Progenitor cell of endocrine pancreas (in vitro differentiated cells): ENCODE measurements around the gene LAMB4. TPM values are rescaled to one million over a fixed set of nuclear protein-coding genes. Genes with fewer than 3 reads are reported as not detected.

Source experiments
- DNase-seq: peaks from one replicate; pipeline ENCODE4 v3.0.0; 2021; ENCODE audit warnings: low spot score; ENCODE audit not compliant: unreplicated experiment
- H3K27ac Mint-ChIP-seq: 2 replicates; pipeline ENCODE4 v1.8.0; 2021; ENCODE audit warnings: mild to moderate bottlenecking, moderate library complexity, mixed read lengths
- H3K27me3 Mint-ChIP-seq: 2 replicates; pipeline ENCODE4 v1.8.0; 2021; ENCODE audit warnings: mixed read lengths
- H3K36me3 Mint-ChIP-seq: 2 replicates; pipeline ENCODE4 v1.8.0; 2022; ENCODE audit warnings: mixed read lengths; ENCODE audit not compliant: insufficient read depth
- H3K4me1 Mint-ChIP-seq: 2 replicates; pipeline ENCODE4 v1.8.0; 2021; ENCODE audit warnings: low read depth, mixed read lengths
- H3K4me3 Mint-ChIP-seq: 2 replicates; pipeline ENCODE4 v1.8.0; 2021; ENCODE audit warnings: low read depth, mild to moderate bottlenecking, moderate library complexity, mixed read lengths
- H3K9me3 Mint-ChIP-seq: 2 replicates; pipeline ENCODE4 v1.8.0; 2021; ENCODE audit warnings: low read depth, mixed read lengths
- CTCF ChIP-seq: fragments of 200-600 bp; sonication (generic); IDR thresholded peaks from one replicate; pipeline ENCODE4 v1.5.0; 2021; ENCODE audit warnings: antibody characterized with exemption, mild to moderate bottlenecking; ENCODE audit not compliant: unreplicated experiment
- total RNA-seq: library from RNA; stranded (reverse); gene quantifications from 2 replicates; pipeline ENCODE4 v1.2.1, GENCODE V29; 2021

LAMB4 gene
- total RNA-seq, 1 donor from 2014 or later, result 0.12 TPM

- Mint-ChIP-seq H3K4me1 (peaks cover 13% of the 10 kb centered on the region), H3K27me3 (no peaks in the 10 kb centered on the region), H3K27ac (no peak overlapping the region), H3K36me3 (no peaks in the 10 kb centered on the region), H3K4me3 (no peak overlapping the region), H3K9me3 (no peaks in the 10 kb centered on the region)
- no peak for DNase-seq
- no peak for TF ChIP-seq CTCF
Measured at GRCh38 chr7:108020585-108020984, 109.6 kb downstream of the LAMB4 start.

GRCh38 chr7:108018668-108019067, 111.5 kb downstream of the LAMB4 start:
- DNase-seq, result no peak
- no peaks in the 10 kb centered on the region for H3K36me3 Mint-ChIP-seq
- H3K4me1 Mint-ChIP-seq, result peaks cover 25% of the 10 kb centered on the region
- H3K27me3 Mint-ChIP-seq, result no peaks in the 10 kb centered on the region
- H3K4me3 Mint-ChIP-seq, result no peak overlapping the region
- TF ChIP-seq CTCF, result no peak
- no peak overlapping the region for H3K27ac Mint-ChIP-seq
- H3K9me3 Mint-ChIP-seq, result no peaks in the 10 kb centered on the region

- Mint-ChIP-seq H3K4me1 (peaks cover 27% of the 10 kb centered on the region), H3K27ac (no peak overlapping the region), H3K4me3 (no peak overlapping the region), H3K27me3 (no peaks in the 10 kb centered on the region), H3K9me3 (no peaks in the 10 kb centered on the region), H3K36me3 (no peaks in the 10 kb centered on the region)
- no peak for TF ChIP-seq CTCF
- no peak for DNase-seq
Measured at GRCh38 chr7:108017776-108018151, 112.4 kb downstream of the LAMB4 start.

- H3K36me3 Mint-ChIP-seq, result no peaks in the 10 kb centered on the region
- H3K4me1 Mint-ChIP-seq, result peaks cover 34% of the 10 kb centered on the region
- no peak for DNase-seq
- H3K27ac Mint-ChIP-seq, result no peak overlapping the region
- no peaks in the 10 kb centered on the region for H3K27me3 Mint-ChIP-seq
- H3K9me3 Mint-ChIP-seq, result no peaks in the 10 kb centered on the region
- TF ChIP-seq CTCF, result peak; percentile 44
- H3K4me3 Mint-ChIP-seq, result no peak overlapping the region
Measured at GRCh38 chr7:108016841-108017775, 113.1 kb downstream of the LAMB4 start.

GRCh38 chr7:108015740-108016139, 114.4 kb downstream of the LAMB4 start:
- Mint-ChIP-seq H3K27ac (no peak overlapping the region), H3K9me3 (no peaks in the 10 kb centered on the region), H3K36me3 (no peaks in the 10 kb centered on the region)

More at GRCh38 chr7:108015740-108016139, 114.4 kb downstream of the LAMB4 start:
- peaks cover 37% of the 10 kb centered on the region for H3K4me1 Mint-ChIP-seq
- H3K4me3 Mint-ChIP-seq, result no peak overlapping the region
- no peaks in the 10 kb centered on the region for H3K27me3 Mint-ChIP-seq
- TF ChIP-seq CTCF, result no peak
- no peak for DNase-seq
